ENCODE data around the gene IGFBP2. TPM values are rescaled to one million over a fixed set of nuclear protein-coding genes. Genes with fewer than 3 reads are reported as not detected.
A peak's percentile ranks its signal among the peaks of the same experiment; 100 is the strongest.

IGFBP2 gene
- polyA plus RNA-seq, 4 donors: 9.8 to 163 (median 56.4) TPM

DNA sequence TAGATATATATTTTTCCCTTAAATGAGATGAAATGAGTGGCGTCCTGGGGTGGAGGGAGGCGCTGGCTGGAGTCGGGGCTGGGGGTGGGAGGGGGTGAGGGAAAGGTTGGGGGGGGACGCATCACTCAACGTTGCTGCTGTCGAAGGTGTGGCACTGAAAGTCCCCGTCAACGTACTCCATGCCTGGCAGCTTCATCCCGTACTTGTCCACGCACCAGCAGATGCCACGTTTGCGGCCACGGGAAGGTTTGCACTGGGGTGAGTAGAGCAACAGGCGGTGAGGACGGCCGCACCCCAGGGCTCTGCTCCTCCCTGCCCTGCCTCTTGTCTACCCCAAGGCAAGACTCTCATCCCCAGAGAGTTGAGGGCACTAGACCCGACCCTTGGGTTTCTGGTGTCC, 43.4 kb downstream of the IGFBP2 start:
- H3K4me3 ChIP-seq (ENCODE audit: low read depth in 1 of 3, low read length in 3 of 3): no peak overlapping the region
- no peaks in the 10 kb centered on the region for H3K9me3 ChIP-seq (ENCODE audit: control insufficient read depth in 2 of 2, insufficient read depth in 1 of 2, low read depth in 1 of 2, low read length in 1 of 2)
- H3K27me3 ChIP-seq (ENCODE audit: control insufficient read depth in 3 of 3, insufficient read depth in 3 of 3, low read length in 3 of 3): no peaks in the 10 kb centered on the region
- FAIRE-seq (no peak), DNase-seq (no peak)
- no peaks in the 10 kb centered on the region for H3K4me1 ChIP-seq (ENCODE audit: control insufficient read depth in 3 of 3, insufficient read depth in 2 of 3, low read depth in 1 of 3, low read length in 2 of 3)
- no peak overlapping the region for H3K27ac ChIP-seq (ENCODE audit: low read depth in 1 of 3, low read length in 2 of 3)
- peaks cover 0 to 35% (median 2%) of the 10 kb centered on the region in 3 donors for H3K36me3 ChIP-seq (ENCODE audit: control insufficient read depth in 3 of 3, insufficient read depth in 2 of 3, low read depth in 1 of 3, low read length in 3 of 3)
- WGBS, 3 donors: 87 to 90% (median 89%) methylated on average over 13 to 17 of the region's 17 CpGs

DNA sequence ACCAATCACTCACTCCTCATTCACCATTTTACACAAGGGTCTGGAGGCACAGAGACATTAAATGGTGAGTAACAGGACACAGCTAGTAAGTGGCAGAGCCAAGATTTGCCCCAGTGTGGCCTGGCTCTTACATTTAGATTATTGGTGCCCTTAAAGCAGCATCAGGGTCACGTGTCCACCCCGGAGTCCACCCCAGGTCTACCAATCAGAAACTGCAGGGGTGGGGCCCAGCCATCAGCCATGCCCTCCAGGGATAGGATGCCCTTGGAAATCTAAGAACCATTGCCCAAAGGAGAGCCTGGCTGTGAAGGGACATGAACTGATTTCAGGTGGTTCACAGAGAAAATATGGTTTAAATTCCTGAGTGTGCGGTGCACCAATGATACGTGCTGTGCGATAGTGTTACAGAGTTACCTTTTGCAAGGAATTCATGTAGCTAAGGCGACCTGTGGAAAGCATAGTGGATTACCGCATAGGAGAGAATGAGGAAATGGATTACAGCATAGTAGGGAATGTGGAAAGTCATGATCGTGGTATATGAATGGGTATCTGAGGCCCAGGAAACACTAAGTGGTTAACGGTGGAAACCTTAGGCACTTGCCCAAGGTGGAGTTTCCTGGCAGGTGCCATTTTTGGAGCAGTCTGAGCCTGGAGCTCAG, 44.3 kb downstream of the IGFBP2 start:
- no peak for DNase-seq
- H3K36me3 ChIP-seq (ENCODE audit: control insufficient read depth in 3 of 3, insufficient read depth in 2 of 3, low read depth in 1 of 3, low read length in 3 of 3): peaks cover 0 to 35% (median 2%) of the 10 kb centered on the region in 3 donors
- FAIRE-seq: no peak
- H3K27ac ChIP-seq (ENCODE audit: low read depth in 1 of 3, low read length in 2 of 3): no peak overlapping the region
- 84 to 90% (median 90%) methylated on average over 9 of the region's 9 CpGs for WGBS, 3 donors
- no peaks in the 10 kb centered on the region for H3K27me3 ChIP-seq (ENCODE audit: control insufficient read depth in 3 of 3, insufficient read depth in 3 of 3, low read length in 3 of 3)
- H3K9me3 ChIP-seq (ENCODE audit: control insufficient read depth in 2 of 2, insufficient read depth in 1 of 2, low read depth in 1 of 2, low read length in 1 of 2): no peaks in the 10 kb centered on the region
- H3K4me1 ChIP-seq (ENCODE audit: control insufficient read depth in 3 of 3, insufficient read depth in 2 of 3, low read depth in 1 of 3, low read length in 2 of 3): no peaks in the 10 kb centered on the region
- H3K4me3 ChIP-seq (ENCODE audit: low read depth in 1 of 3, low read length in 3 of 3): no peak overlapping the region

DNA sequence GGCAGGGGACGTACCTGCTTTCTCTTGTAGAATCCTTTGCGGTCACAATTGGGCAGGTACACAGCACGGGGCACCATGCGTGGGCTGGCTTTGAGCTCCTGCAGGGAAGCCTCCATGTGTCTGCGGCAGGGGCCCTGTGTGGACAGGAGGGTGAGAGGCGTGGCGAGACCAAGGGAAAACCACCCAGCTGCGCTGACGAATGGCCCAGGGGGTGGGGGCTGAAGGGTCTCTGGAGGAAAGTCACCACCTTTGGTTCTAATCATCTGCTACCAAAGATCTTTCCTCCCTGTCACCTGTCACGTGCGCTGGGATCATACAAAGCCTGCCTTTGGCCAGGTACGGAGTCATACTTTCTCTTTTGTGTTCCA, 44.9 kb downstream of the IGFBP2 start:
- DNase-seq: no peak
- Histone ChIP-seq H3K27me3 (ENCODE audit: control insufficient read depth in 3 of 3, insufficient read depth in 3 of 3, low read length in 3 of 3) (no peaks in the 10 kb centered on the region), H3K27ac (ENCODE audit: low read depth in 1 of 3, low read length in 2 of 3) (no peak overlapping the region), H3K36me3 (ENCODE audit: control insufficient read depth in 3 of 3, insufficient read depth in 2 of 3, low read depth in 1 of 3, low read length in 3 of 3) (peaks cover 0 to 32% (median 2%) of the 10 kb centered on the region in 3 donors), H3K9me3 (ENCODE audit: control insufficient read depth in 2 of 2, insufficient read depth in 1 of 2, low read depth in 1 of 2, low read length in 1 of 2) (no peaks in the 10 kb centered on the region), H3K4me1 (ENCODE audit: control insufficient read depth in 3 of 3, insufficient read depth in 2 of 3, low read depth in 1 of 3, low read length in 2 of 3) (no peaks in the 10 kb centered on the region), H3K4me3 (ENCODE audit: low read depth in 1 of 3, low read length in 3 of 3) (no peak overlapping the region)
- WGBS, 3 donors: 88 to 92% (median 92%) methylated on average over 12 of the region's 12 CpGs
- FAIRE-seq: no peak

DNA sequence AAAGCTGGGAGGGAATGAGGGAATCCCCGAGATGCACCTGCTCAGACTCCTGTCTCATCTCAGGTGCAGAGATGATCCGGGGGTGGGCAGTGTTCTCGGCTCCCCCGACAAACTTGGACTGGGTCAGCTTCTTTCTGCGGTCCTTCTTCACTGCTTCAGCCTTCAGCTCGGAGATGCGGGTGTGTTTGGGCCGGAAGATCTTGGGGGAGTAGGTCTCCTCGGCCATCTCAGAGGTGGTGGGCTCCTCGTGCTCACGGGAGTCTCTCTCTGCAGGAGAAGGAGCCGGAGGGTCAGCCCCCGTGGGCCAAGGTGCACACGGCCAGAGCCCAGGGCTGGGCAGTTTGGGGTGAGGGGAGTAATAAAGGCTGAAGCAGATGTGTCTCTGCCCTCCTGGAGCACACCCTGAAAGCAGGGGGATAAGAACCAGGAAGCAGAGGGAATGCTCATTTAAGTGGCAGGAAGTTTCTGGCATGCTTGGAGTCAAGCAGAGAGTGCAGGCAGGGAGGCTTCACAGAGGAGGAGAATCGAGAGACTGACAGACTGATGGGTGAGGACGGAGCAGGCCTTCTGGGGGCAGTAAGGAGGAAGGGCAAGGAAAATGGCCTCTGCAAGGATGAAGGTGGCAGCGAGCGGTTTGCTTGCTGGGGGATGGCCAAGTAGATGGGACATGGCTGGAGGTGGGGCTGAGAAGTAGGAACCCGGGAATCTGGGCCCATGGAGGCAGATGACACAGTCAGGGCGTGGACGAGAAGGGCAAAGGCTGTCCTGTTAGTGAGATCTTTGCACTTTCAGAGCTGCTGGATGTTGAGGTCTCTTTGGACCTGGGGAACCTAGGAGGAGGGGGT, 45.8 kb downstream of the IGFBP2 start:
- H3K27me3 ChIP-seq (ENCODE audit: control insufficient read depth in 3 of 3, insufficient read depth in 3 of 3, low read length in 3 of 3): peaks cover 0 to 6% (median 0%) of the 10 kb centered on the region in 3 donors
- peaks cover 0 to 28% (median 2%) of the 10 kb centered on the region in 3 donors for H3K36me3 ChIP-seq (ENCODE audit: control insufficient read depth in 3 of 3, insufficient read depth in 2 of 3, low read depth in 1 of 3, low read length in 3 of 3)
- H3K4me1 ChIP-seq (ENCODE audit: control insufficient read depth in 3 of 3, insufficient read depth in 2 of 3, low read depth in 1 of 3, low read length in 2 of 3): no peaks in the 10 kb centered on the region
- no peak for DNase-seq
- 73 to 80% (median 77%) methylated on average over 21 of the region's 21 CpGs for WGBS, 3 donors
- FAIRE-seq: no peak
- peak overlapping the region in 1 of 3 donors; percentile 57 for H3K27ac ChIP-seq (ENCODE audit: low read depth in 1 of 3, low read length in 2 of 3)
- no peak overlapping the region for H3K4me3 ChIP-seq (ENCODE audit: low read depth in 1 of 3, low read length in 3 of 3)
- no peaks in the 10 kb centered on the region for H3K9me3 ChIP-seq (ENCODE audit: control insufficient read depth in 2 of 2, insufficient read depth in 1 of 2, low read depth in 1 of 2, low read length in 1 of 2)

DNA sequence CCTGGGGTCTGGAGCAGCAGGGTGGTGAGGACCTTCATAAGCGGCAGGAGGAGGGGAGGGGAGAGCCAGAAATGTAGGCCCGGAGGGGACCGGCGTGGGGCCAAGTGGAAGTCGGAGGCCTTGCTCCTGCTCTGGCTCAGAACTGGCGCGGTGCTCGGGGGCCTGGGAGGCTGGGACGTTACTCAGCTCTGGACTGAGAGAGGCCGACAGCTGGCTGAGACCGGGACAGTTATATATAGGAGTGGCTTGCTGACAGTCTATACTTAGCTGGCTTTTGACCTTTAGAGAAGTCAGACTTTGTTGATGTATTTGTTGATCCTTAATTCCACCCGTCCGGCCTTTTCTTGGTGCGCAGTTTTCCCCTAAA, 46.4 kb downstream of the IGFBP2 start:
- no peak for FAIRE-seq
- WGBS, 3 donors: 63 to 85% (median 83%) methylated on average over 14 of the region's 14 CpGs
- Histone ChIP-seq H3K27me3 (ENCODE audit: control insufficient read depth in 3 of 3, insufficient read depth in 3 of 3, low read length in 3 of 3) (peaks cover 0 to 7% (median 0%) of the 10 kb centered on the region in 3 donors), H3K36me3 (ENCODE audit: control insufficient read depth in 3 of 3, insufficient read depth in 2 of 3, low read depth in 1 of 3, low read length in 3 of 3) (peaks cover 0 to 25% (median 2%) of the 10 kb centered on the region in 3 donors), H3K27ac (ENCODE audit: low read depth in 1 of 3, low read length in 2 of 3) (peak overlapping the region in 1 of 3 donors; percentile 72), H3K9me3 (ENCODE audit: control insufficient read depth in 2 of 2, insufficient read depth in 1 of 2, low read depth in 1 of 2, low read length in 1 of 2) (no peaks in the 10 kb centered on the region), H3K4me1 (ENCODE audit: control insufficient read depth in 3 of 3, insufficient read depth in 2 of 3, low read depth in 1 of 3, low read length in 2 of 3) (no peaks in the 10 kb centered on the region), H3K4me3 (ENCODE audit: low read depth in 1 of 3, low read length in 3 of 3) (no peak overlapping the region)
- no peak for DNase-seq

DNA sequence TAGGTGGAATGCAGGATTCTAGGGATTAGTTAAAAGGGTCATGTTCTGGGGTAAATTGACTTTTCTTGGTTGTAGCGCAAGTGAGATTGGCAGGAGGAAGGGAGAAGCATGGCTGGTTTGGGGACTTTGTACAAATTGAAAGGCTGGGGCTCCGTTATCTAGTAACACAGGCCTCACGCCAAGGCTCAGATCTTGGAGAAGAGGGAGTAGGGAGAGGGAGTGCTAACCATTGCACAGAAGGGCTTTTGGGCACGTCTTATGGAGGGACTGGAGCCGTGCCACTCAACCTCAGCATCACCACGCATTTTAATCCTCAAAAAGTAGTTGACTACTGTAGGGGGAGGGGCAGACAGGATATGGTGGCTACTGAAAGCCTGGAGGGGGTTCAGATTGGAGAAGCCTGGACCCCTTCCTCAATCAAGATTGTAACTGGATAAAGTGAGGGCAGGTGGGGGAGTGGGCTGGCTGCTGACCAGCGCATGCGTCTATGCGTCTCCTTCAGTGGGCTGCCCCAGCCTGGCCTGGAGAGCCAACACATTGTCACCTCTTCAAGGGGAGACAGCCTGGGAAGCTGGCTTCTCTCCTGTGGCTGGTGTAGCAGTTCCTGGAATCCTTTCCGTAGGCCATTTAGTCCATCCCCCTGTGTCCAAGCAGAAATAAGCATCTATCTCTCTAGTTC, 47.9 kb downstream of the IGFBP2 start:
- DNase-seq: no peak
- Histone ChIP-seq H3K4me1 (ENCODE audit: control insufficient read depth in 3 of 3, insufficient read depth in 2 of 3, low read depth in 1 of 3, low read length in 2 of 3) (no peaks in the 10 kb centered on the region), H3K27ac (ENCODE audit: low read depth in 1 of 3, low read length in 2 of 3) (peak overlapping the region in 1 of 3 donors; percentile 72), H3K36me3 (ENCODE audit: control insufficient read depth in 3 of 3, insufficient read depth in 2 of 3, low read depth in 1 of 3, low read length in 3 of 3) (peaks cover 0 to 21% (median 2%) of the 10 kb centered on the region in 3 donors), H3K27me3 (ENCODE audit: control insufficient read depth in 3 of 3, insufficient read depth in 3 of 3, low read length in 3 of 3) (peaks cover 0 to 9% (median 0%) of the 10 kb centered on the region in 3 donors), H3K9me3 (ENCODE audit: control insufficient read depth in 2 of 2, insufficient read depth in 1 of 2, low read depth in 1 of 2, low read length in 1 of 2) (no peaks in the 10 kb centered on the region), H3K4me3 (ENCODE audit: low read depth in 1 of 3, low read length in 3 of 3) (no peak overlapping the region)
- no peak for FAIRE-seq
- WGBS, 3 donors: 66 to 79% (median 66%) methylated on average over 10 of the region's 10 CpGs

DNA sequence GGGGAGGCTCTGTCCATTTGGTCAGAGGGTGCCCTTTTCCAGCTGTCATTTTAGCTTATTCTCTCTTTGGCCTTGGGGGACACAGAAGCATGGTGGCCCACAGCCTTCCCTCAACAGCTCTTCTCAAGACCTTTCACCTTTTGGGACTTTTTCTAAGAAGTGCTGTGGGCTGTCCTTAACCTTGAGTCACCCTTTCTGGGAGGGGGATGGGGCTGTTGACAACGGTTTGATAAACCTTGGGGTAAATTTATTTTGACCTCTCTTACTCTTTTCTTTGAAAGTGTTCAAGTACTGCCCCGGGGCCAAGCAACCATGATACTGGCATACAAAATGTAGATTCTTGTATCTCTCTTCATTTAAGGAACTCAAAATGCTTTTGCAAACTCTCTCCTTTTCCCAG, 48.5 kb downstream of the IGFBP2 start:
- Histone ChIP-seq H3K27me3 (ENCODE audit: control insufficient read depth in 3 of 3, insufficient read depth in 3 of 3, low read length in 3 of 3) (peaks cover 0 to 9% (median 0%) of the 10 kb centered on the region in 3 donors), H3K36me3 (ENCODE audit: control insufficient read depth in 3 of 3, insufficient read depth in 2 of 3, low read depth in 1 of 3, low read length in 3 of 3) (peaks cover 0 to 20% (median 0%) of the 10 kb centered on the region in 3 donors), H3K4me1 (ENCODE audit: control insufficient read depth in 3 of 3, insufficient read depth in 2 of 3, low read depth in 1 of 3, low read length in 2 of 3) (no peaks in the 10 kb centered on the region), H3K9me3 (ENCODE audit: control insufficient read depth in 2 of 2, insufficient read depth in 1 of 2, low read depth in 1 of 2, low read length in 1 of 2) (no peaks in the 10 kb centered on the region), H3K4me3 (ENCODE audit: low read depth in 1 of 3, low read length in 3 of 3) (no peak overlapping the region), H3K27ac (ENCODE audit: low read depth in 1 of 3, low read length in 2 of 3) (peak overlapping the region in 1 of 3 donors; percentile 7)
- DNase-seq (no peak), FAIRE-seq (no peak)
- 35 to 47% (median 38%) methylated on average over 2 of the region's 2 CpGs for WGBS, 3 donors

DNA sequence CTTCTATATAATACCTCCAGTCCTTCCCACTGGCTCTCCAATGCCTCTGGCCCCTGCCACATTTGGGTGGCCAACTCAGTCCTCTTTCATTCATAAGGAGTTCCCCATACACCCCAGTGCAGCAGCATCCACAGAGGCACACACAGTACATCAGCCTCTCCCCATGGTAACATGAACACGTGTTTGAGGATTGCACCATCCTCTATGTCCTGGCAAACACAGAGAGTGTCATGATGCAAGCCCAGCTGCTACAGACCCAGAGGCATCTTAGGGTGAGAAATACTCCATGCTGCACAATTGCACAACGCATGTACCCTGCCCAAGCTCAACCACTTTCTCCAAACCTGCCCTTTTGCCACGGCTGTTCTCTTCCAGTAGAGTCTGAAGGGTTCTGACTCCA, 50.6 kb downstream of the IGFBP2 start:
- H3K4me1 ChIP-seq (ENCODE audit: control insufficient read depth in 3 of 3, insufficient read depth in 2 of 3, low read depth in 1 of 3, low read length in 2 of 3): no peaks in the 10 kb centered on the region
- peaks cover 0 to 16% (median 0%) of the 10 kb centered on the region in 3 donors for H3K36me3 ChIP-seq (ENCODE audit: control insufficient read depth in 3 of 3, insufficient read depth in 2 of 3, low read depth in 1 of 3, low read length in 3 of 3)
- H3K4me3 ChIP-seq (ENCODE audit: low read depth in 1 of 3, low read length in 3 of 3): no peak overlapping the region
- FAIRE-seq (no peak), DNase-seq (no peak)
- H3K9me3 ChIP-seq (ENCODE audit: control insufficient read depth in 2 of 2, insufficient read depth in 1 of 2, low read depth in 1 of 2, low read length in 1 of 2): no peaks in the 10 kb centered on the region
- H3K27ac ChIP-seq (ENCODE audit: low read depth in 1 of 3, low read length in 2 of 3): peak overlapping the region in 1 of 3 donors; percentile 62
- H3K27me3 ChIP-seq (ENCODE audit: control insufficient read depth in 3 of 3, insufficient read depth in 3 of 3, low read length in 3 of 3): peaks cover 0 to 26% (median 0%) of the 10 kb centered on the region in 3 donors
- WGBS, 3 donors: 26 to 46% (median 38%) methylated on average over 3 of the region's 3 CpGs
